HG03175 (cell line): ENCODE results near the gene B3GALT6.
A peak's percentile ranks its signal among the peaks of the same experiment; 100 is the strongest.
"Not testable (repeated sequence)": the region's sequence is repeated elsewhere in the genome, so short reads cannot be mapped to it uniquely, and the experiment has no call there.

Experiments used
- ATAC-seq: cut with Tn5 transposase; IDR thresholded peaks from one replicate; pipeline ENCODE4 v1.9.1; 2021; ENCODE audit warnings: mild to moderate bottlenecking, moderate library complexity; ENCODE audit not compliant: unreplicated experiment

Gene B3GALT6

GRCh38 chr1:1242461-1243265 lies 10.6 kb downstream of the B3GALT6 start:
- no peak for ATAC-seq

- no peak for ATAC-seq
Observed at GRCh38 chr1:1243266-1243660, 11.2 kb downstream of the B3GALT6 start.

DNA sequence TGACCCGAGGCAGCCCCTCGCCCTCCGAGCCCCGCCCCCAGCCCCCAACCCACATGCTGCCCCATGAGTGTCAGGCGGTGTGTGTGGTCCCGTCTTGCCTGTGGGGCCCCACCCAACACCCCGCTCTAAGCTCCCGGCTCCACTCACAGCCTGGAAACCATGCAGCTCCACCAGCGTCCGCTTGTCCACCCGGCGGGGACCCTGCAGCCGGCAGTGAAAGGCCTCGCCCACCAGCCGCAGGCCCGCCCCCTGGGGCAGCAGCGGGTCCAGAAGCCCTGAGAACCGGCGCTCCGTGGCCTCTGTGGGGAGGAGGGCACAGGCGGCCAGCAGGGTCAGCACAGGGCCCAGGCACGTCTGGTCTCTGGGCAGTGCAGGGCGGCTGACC lies 11.8 kb downstream of the B3GALT6 start:
- no peak for ATAC-seq

GRCh38 chr1:1244192-1244811 lies 12.3 kb downstream of the B3GALT6 start:
- no peak for ATAC-seq

DNA sequence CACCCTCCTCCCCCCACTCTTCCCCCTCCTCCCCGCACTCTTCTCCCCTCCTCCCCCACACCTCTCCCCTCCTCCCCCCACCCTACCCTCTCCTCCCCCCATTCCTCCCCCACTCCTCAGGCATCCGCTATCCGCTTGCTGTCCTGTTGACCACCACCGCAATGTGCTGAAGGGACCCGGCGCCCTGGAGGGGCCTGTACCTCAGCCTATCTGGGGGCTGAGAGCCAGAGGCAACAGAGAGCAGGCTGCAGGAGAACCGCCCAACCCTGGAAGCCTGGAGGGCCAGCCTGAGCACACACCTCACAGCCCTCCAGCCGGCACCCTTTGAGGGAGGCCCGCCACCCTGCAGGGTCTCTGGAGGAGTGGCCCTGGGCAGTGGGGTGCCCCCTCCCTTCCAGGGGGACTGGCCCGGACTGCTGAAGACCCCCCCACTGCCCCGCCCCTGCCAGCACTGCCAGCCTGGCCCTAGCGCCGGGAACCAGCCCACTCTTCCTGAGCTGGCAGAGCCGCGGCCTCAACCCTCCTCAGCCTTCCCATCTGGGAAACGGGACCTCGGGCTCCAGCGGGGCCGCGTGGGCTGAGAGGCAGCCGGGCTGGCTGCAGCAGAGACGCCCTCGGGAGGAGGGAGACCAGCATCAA lies 13.3 kb downstream of the B3GALT6 start:
- no peak for ATAC-seq

DNA sequence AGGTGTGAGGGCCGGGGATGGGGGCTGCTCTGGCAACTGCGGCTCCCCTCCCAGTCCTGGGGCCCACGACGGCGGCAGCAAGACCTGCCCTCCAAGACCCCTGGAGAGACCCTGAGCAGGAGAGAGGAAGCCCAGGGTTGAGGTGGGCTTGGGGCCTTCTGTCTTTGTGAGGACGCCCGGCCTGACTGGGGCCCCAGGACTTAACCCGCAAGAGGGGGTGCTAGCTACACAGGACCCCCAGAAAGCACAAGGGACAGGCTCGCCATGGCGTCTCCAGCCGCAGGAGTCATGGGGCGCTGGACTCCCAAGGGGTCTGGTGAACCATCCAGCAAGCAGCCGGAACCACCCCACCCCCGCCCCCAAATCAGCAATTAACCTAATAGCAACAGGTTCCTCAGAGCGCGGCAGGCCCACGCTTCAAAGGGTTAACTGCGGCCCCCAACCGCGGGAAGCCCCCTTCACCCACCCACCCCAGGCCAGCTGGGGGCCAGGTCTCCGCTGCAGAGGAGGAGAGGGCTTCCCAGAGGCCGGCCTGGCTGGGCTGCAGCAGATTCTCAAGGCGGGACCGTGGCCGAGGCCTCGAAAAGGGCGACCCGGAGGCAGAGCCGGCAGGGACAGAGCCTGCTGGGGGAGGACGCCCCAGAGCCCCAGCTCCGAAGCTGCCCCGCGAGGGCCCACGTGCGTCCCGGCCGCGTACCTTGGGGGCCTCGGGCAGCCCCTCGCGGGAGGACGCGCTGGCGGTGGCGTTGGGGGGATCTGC lies 14.0 kb downstream of the B3GALT6 start:
- ATAC-seq = no peak

GRCh38 chr1:1246577-1247340 lies 14.7 kb downstream of the B3GALT6 start, which contains the start of gene C1QTNF12:
C1QTNF12 (minus strand) TSS chr1:1246722; CDS start chr1:1246690, 32 bp downstream.
- ATAC-seq = no peak

DNA sequence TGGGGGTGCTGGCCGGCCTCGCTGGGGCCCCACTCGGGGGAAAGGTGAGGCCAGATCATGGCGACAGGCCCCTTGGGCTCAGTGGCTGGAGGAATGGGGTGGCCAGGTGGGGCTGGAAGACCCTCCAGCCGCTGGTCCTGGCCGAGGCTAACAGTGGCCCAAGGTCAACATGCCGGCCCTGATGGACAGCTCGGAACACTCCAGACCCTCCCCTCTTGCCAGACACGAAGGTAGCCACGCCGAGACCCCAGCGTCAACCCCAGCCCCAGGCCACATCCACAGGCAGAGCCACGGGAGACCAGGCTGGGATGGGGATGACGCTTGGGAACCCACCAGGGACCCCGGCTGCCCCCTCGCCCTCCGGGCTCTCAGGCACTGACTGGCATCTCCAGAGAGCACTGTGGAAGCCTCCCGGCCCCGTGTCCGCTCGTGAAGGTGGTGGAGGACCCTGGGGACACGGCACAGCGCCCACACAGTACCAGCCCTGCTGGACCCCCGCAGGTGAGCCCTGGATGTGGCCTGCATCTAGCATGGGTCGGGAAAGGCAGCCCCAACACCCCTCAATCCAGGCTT lies 15.4 kb downstream of the B3GALT6 start:
- no peak for ATAC-seq

DNA sequence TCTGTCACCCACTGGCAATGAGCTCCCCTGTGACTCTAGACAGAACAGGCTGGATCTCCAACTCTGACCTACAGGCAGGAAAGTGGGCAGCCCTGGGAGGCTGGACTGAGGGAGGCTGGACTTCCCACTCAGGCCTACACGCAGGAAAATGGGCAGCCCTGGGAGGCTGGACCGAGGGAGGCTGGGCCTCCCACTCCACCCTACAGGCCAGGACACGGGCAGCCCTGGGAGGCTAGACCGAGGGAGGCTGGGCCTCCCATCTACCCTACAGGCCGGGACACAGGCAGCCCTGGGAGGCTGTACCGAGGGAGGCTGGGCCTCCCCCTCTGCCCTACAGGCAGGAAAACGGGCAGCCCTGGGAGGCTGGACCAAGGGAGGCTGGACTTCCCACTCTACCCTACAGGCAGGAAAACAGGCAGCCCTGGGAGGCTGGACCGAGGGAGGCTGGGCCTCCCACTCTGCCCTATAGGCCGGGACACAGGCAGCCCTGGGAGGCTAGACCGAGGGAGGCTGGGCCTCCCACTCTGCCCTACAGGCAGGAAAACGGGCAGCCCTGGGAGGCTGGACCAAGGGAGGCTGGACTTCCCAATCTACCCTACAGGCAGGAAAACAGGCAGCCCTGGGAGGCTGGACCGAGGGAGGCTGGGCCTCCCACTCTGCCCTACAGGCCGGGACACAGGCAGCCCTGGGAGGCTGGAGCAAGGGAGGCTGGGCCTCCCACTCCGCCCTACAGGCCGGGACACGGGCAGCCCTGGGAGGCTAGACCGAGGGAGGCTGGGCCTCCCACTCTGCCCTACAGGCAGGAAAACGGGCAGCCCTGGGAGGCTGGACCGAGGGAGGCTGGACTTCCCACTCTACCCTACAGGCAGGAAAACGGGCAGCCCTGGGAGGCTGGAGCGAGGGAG lies 16.2 kb downstream of the B3GALT6 start:
- not testable (repeated sequence) for ATAC-seq

DNA sequence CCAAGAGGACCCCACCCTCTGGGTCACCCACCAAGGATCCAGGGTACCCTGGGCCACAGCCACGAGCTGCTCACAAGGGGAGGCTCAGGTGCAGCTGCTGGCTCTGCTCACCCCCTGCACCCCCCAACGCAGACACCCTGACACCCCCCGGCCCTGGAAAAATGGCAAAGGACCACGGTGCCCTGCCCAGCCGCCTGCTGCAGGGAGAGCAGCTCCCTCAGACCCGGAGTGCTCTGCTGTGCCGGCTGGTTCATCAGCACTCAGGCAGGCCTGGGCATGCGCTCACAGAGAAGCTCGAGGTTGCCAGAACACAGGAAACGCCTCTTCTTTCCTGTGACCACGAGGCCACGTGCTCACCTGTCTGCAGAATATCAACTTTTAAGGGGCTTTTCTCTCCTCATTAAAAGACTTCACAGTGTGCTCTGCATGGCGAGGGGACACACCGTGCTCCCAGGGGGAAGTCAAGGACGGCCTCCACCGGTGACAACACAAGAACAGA lies 18.8 kb downstream of the B3GALT6 start:
- peak; percentile 50 for ATAC-seq

- ATAC-seq = no peak
Observed at GRCh38 chr1:1253314-1253713, 21.3 kb downstream of the B3GALT6 start.

GRCh38 chr1:1253972-1254666 lies 22.1 kb downstream of the B3GALT6 start:
- ATAC-seq = no peak

- ATAC-seq = no peak
Observed at GRCh38 chr1:1254667-1254998, 22.6 kb downstream of the B3GALT6 start.

- no peak for ATAC-seq
Observed at GRCh38 chr1:1255078-1255477, 23.0 kb downstream of the B3GALT6 start.

DNA sequence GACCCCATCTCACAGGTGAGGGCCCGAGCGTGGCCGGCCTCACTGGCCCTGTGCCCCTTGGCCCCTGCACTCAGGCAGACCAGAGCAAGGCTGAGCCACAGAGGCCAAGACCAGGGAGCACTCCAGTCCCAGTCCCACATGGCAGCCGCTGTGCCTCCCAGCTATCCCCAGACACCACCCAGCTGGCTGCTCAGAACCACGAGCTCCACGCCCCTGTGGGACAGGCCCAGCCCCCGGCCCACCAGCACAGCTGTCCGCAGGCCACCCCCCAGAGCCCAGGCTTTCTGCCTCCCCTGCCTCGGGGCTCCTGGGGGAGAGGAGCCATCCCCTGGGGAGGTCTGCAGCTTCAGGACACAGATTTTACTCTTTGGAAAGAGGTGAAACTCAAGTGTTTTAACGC lies 23.6 kb downstream of the B3GALT6 start:
- ATAC-seq = no peak

GRCh38 chr1:1256956-1257871 lies 25.2 kb downstream of the B3GALT6 start:
- no peak for ATAC-seq

DNA sequence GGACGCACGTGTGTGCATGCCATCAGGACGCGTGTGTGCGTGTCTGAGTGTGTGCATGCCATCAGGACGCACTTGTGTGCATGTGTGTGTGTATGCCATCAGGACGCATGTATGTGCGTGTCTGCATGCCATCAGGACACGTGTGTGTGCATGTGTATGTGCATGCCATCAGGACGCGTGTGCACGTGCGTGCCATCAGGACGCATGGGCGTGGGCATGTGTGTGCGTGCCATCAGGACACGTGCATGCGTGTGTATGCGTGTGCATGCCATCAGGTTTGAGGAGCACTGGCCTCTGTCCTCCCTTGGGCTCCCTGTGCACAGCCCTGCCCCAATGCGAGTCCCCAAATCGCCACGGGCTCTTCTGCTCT lies 27.1 kb downstream of the B3GALT6 start:
- ATAC-seq = no peak

DNA sequence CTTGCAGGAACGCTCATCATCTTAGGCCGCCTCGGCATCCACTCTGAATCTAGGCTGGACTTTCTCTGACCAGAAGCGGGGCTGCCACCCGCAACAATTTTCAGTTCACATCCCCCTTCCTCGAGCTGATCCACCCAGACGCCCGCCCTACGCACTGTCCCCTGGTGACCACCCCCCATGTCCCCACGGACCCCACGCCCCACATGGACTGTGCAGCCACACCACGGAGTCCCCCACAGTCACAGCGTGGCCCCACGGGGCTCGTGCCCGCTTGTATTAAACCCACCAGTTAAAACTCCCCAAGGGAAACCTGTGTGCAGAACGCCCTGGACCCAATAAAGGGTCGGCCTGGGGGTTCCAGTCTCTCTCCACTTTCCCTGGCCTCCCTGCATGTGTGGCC lies 27.5 kb downstream of the B3GALT6 start:
- ATAC-seq = no peak
